IPS DF 6.9 (cell line): ENCODE data around the gene ADGRB3.

ENCODE experiments used
- DNase-seq: peaks from one replicate; pipeline ENCODE4 v3.0.0-alpha.2; 2013; ENCODE audit warnings: low read depth, low spot score
- H3K27ac ChIP-seq: one replicate; pipeline ENCODE4 v1.5.1; 2013; ENCODE audit warnings: low read length, control low read depth
- H3K27me3 ChIP-seq: 2 replicates; pipeline ENCODE4 v1.6.1; 2013; ENCODE audit warnings: mild to moderate bottlenecking, low read length; ENCODE audit not compliant: control insufficient read depth, insufficient read depth
- H3K36me3 ChIP-seq: 2 replicates; pipeline ENCODE4 v1.6.1; 2013; ENCODE audit warnings: low read length; ENCODE audit not compliant: control insufficient read depth, insufficient read depth
- H3K4me1 ChIP-seq: 2 replicates; pipeline ENCODE4 v1.6.1; 2013; ENCODE audit warnings: low read length; ENCODE audit not compliant: control insufficient read depth, insufficient read depth
- H3K4me3 ChIP-seq: 2 replicates; pipeline ENCODE4 v1.5.1; 2013; ENCODE audit warnings: mild to moderate bottlenecking, low read length
- H3K9me3 ChIP-seq: 2 replicates; pipeline ENCODE4 v1.6.1; 2013; ENCODE audit warnings: low read length, inconsistent platforms; ENCODE audit not compliant: control insufficient read depth, insufficient read depth
- WGBS: extraction: QIAGEN DNeasy Blood & Tissue Kit; methylation state at CpG from one replicate; pipeline ENCODE4 v1.1.7; 2013; ENCODE audit warnings: mixed read lengths, missing lambda C conversion rate; ENCODE audit not compliant: insufficient read length, insufficient coverage; 5-methylcytosine and 5-hydroxymethylcytosine counted together

The ADGRB3 gene

DNA sequence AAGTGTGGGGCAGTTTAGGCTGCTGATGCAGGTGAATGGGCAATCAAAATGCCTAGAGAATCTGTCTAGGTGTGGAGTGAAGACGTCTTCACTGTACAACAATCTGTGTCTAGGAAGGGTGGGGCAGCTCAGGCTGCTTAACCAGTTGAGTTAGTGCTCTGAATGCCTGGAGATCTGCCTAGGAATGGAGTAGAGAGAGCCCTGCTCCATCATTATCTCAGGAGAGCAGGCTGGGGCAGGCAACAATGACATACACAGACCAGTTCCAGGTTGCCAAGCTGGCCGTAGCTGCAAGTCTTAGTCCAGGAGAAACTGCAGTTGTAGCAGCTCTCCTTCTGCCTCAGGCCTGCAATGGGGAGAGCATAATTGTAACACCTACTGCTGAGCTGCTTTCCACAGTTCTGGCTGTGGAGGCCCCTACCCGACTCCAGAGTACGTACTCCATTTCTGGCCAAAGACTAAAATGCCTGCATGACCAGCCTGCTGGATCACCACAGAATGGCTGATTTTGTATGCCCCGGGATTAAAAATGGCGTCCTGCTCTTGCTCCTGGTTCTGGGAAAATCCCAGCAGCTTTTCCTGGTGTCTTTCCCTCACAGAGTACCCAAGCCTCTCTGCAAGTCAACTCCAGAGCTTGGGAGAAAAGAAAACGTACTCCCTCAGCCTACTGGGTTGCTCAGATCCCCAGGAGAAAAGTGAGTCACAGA is 545.4 kb downstream of the ADGRB3 start:
- H3K9me3 ChIP-seq = no peaks in the 10 kb centered on the region
- no peak for DNase-seq
- H3K4me1 ChIP-seq = no peaks in the 10 kb centered on the region
- no peaks in the 10 kb centered on the region for H3K36me3 ChIP-seq
- WGBS = no CpG with 5 or more reads among the region's 7 CpGs
- H3K4me3 ChIP-seq = no peak overlapping the region
- no peak overlapping the region for H3K27ac ChIP-seq
- H3K27me3 ChIP-seq = no peaks in the 10 kb centered on the region

DNA sequence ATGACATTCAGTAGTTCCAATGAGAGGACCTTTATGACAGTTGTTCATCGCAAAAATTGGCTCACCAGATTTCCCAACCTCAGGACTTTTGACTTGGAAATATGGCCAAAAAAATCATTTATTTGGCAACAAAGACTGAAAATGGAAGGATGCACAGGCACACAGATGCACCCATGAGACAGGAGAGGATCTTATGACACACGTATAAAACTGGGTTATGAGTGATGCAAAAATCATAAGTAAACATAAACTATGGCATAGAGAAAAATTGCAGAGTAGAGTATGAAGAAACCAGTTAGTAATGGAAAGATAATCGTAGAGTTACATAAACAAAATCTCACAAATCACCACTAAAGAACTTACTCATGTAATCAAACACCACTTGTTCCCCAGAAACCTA is 546.9 kb downstream of the ADGRB3 start:
- H3K4me1 ChIP-seq = no peaks in the 10 kb centered on the region
- H3K4me3 ChIP-seq = no peak overlapping the region
- no peaks in the 10 kb centered on the region for H3K9me3 ChIP-seq
- no peak overlapping the region for H3K27ac ChIP-seq
- no peaks in the 10 kb centered on the region for H3K36me3 ChIP-seq
- no peaks in the 10 kb centered on the region for H3K27me3 ChIP-seq
- WGBS = no CpG with 5 or more reads among the region's 3 CpGs
- no peak for DNase-seq

DNA sequence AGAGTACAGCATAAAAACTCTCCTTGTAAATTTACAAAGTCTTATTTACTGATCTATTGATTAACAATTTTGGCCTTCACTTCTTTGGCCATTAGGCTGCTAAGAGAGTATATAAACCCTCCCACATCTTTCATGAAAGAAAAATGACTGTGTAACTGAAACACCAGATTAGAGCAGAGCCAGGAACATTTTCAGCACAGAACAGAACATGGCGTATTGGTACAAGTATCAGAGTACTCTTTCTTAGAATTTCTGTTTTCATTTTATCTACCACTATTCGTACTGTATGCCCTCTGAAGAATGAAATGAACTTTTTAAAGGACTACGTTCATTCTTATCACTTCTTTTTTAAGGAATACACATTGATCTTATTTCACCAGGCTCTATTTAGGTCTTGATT is 550.2 kb downstream of the ADGRB3 start:
- DNase-seq = no peak
- H3K9me3 ChIP-seq = no peaks in the 10 kb centered on the region
- H3K27me3 ChIP-seq = no peaks in the 10 kb centered on the region
- H3K36me3 ChIP-seq = no peaks in the 10 kb centered on the region
- H3K4me3 ChIP-seq = no peak overlapping the region
- H3K4me1 ChIP-seq = no peaks in the 10 kb centered on the region
- no peak overlapping the region for H3K27ac ChIP-seq
- WGBS = no CpG with 5 or more reads among the region's 3 CpGs

- DNase-seq = no peak
- no peaks in the 10 kb centered on the region for H3K36me3 ChIP-seq
- WGBS = no CpG with 5 or more reads among the region's 2 CpGs
- H3K9me3 ChIP-seq = no peaks in the 10 kb centered on the region
- no peak overlapping the region for H3K27ac ChIP-seq
- no peak overlapping the region for H3K4me3 ChIP-seq
- H3K27me3 ChIP-seq = no peaks in the 10 kb centered on the region
- H3K4me1 ChIP-seq = no peaks in the 10 kb centered on the region
Measured at GRCh38 chr6:69202768-69203167, 567.7 kb downstream of the ADGRB3 start.

DNA sequence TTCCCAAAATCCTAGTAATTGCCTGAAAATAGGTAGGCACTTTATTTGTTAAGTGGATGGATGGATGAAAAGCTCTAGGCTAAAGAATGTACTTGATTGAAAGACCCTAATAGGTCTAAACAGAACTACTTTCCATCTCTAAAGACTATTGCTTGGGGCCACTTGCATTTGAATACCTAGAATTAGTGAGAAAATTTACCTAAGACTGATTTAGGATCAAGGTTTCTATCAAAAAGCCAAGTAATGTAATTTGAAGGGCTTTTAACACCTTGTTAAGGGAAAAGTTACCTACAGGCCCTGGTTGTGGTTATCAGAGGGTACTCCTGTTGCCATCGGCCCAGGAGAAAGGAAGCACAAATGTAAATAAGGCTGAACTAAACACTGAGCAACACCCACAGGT is 581.0 kb downstream of the ADGRB3 start:
- H3K36me3 ChIP-seq = no peaks in the 10 kb centered on the region
- WGBS = no CpG with 5 or more reads among the region's 1 CpG
- peaks cover 9% of the 10 kb centered on the region for H3K4me1 ChIP-seq
- no peaks in the 10 kb centered on the region for H3K27me3 ChIP-seq
- no peak overlapping the region for H3K4me3 ChIP-seq
- H3K27ac ChIP-seq = peak overlapping the region; percentile 12
- DNase-seq = peak; percentile 35
- no peaks in the 10 kb centered on the region for H3K9me3 ChIP-seq

DNA sequence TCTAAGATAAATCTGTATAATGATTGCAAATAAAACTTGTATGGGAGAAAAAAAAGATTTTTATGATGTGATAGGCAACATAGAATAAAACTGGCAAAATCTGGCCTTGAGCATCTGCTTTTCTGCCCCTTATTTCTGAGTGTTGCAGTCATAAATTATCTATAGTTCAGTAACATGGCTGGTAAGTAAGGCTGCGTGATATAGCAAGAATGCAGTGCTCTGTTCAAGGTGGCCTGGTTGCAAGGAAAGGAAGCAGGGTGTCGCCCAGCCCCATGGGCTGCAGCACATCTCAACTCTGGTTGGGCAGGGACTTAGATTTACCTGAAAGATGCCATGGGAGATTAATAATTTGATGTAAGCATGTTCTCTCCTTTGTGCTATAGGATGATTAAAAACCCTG is 582.3 kb downstream of the ADGRB3 start:
- DNase-seq = no peak
- H3K4me1 ChIP-seq = peaks cover 11% of the 10 kb centered on the region
- no peaks in the 10 kb centered on the region for H3K9me3 ChIP-seq
- H3K36me3 ChIP-seq = no peaks in the 10 kb centered on the region
- no CpG with 5 or more reads among the region's 2 CpGs for WGBS
- no peak overlapping the region for H3K4me3 ChIP-seq
- H3K27ac ChIP-seq = no peak overlapping the region
- no peaks in the 10 kb centered on the region for H3K27me3 ChIP-seq

DNA sequence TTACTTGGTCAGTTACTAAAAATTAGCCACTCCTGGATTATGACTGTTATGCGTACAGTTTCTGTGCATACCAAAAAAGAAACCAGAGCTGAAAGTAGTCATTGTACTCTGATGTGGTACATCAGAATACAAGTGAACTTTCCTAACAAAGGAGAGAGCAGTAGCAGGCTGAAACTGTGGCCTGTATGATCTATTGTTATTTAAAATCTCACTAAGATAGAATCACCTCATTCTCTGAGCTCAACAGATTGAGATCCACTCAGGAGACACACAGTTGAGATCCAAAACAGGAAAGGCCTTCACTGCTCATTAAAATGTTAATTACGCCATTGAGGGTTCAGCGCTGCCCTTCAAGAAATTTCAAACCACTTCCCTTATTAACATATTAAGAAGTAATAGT is 585.3 kb downstream of the ADGRB3 start:
- no peaks in the 10 kb centered on the region for H3K9me3 ChIP-seq
- H3K27me3 ChIP-seq = no peaks in the 10 kb centered on the region
- no peak for DNase-seq
- H3K4me1 ChIP-seq = peaks cover 8% of the 10 kb centered on the region
- H3K27ac ChIP-seq = no peak overlapping the region
- no peak overlapping the region for H3K4me3 ChIP-seq
- H3K36me3 ChIP-seq = no peaks in the 10 kb centered on the region
- no CpG with 5 or more reads among the region's 3 CpGs for WGBS

DNA sequence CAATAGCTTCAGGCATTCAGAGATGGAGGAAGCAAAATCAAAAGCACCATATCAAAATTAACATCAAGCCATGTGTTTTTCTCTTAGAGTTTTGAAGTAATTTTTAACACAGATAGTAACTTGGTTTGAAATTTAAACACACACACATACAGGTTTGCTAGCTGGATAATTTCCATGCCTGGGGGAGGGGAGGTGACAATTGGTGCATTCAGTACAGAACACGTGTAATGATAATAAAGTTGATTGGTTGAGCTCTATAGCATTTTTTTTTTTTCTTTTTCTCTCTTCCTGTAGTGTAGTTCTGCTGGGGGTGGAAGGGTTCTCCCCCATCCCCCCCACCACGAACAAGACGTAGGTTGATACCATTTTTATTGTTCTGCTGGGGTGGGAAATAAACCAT is 596.9 kb downstream of the ADGRB3 start:
- no peak for DNase-seq
- H3K27ac ChIP-seq = no peak overlapping the region
- WGBS = no CpG with 5 or more reads among the region's 3 CpGs
- no peaks in the 10 kb centered on the region for H3K9me3 ChIP-seq
- H3K36me3 ChIP-seq = no peaks in the 10 kb centered on the region
- no peak overlapping the region for H3K4me3 ChIP-seq
- peaks cover 2% of the 10 kb centered on the region for H3K4me1 ChIP-seq
- H3K27me3 ChIP-seq = no peaks in the 10 kb centered on the region

DNA sequence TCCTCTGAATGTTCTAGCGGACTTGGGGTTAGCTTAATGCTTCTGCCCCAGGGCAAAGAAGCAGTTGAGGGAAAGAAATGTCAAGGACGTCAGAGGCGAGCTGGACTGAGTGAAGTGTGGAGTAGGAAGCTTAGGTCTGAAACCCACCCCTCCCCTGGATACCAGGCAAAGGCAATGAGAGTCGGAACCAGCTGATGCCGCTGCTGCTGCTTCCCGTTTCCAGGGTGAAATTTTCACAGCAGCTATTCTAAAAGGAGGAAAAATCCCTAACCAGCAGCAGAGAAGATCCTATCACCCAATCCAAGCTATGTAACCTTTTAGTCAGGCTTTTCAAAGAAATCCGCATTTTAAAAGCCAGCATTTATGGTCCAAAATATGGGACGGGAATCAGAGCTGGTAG is 597.4 kb downstream of the ADGRB3 start:
- Histone ChIP-seq H3K9me3 (no peaks in the 10 kb centered on the region), H3K4me3 (no peak overlapping the region), H3K27ac (no peak overlapping the region), H3K36me3 (no peaks in the 10 kb centered on the region), H3K4me1 (peaks cover 2% of the 10 kb centered on the region), H3K27me3 (no peaks in the 10 kb centered on the region)
- no peak for DNase-seq
- no CpG with 5 or more reads among the region's 8 CpGs for WGBS

GRCh38 chr6:69232911-69233448 is 597.9 kb downstream of the ADGRB3 start:
- Histone ChIP-seq H3K27ac (no peak overlapping the region), H3K36me3 (no peaks in the 10 kb centered on the region), H3K4me1 (peaks cover 2% of the 10 kb centered on the region), H3K4me3 (no peak overlapping the region), H3K9me3 (no peaks in the 10 kb centered on the region), H3K27me3 (no peaks in the 10 kb centered on the region)
- no CpG with 5 or more reads among the region's 28 CpGs for WGBS
- DNase-seq = peak; percentile 57

- no peaks in the 10 kb centered on the region for H3K36me3 ChIP-seq
- no peak for DNase-seq
- H3K27me3 ChIP-seq = no peaks in the 10 kb centered on the region
- H3K27ac ChIP-seq = no peak overlapping the region
- H3K4me3 ChIP-seq = no peak overlapping the region
- no peaks in the 10 kb centered on the region for H3K9me3 ChIP-seq
- H3K4me1 ChIP-seq = no peaks in the 10 kb centered on the region; the same call in 1 of the 2 replicates
- WGBS = no CpG with 5 or more reads among the region's 1 CpG
Measured at GRCh38 chr6:69238067-69238466, 603.0 kb downstream of the ADGRB3 start.
